HG02623 (cell line): Measurements from ENCODE around the gene XPC.

Experiments used
- ATAC-seq: cut with Tn5 transposase; IDR thresholded peaks from one replicate; pipeline ENCODE4 v1.9.1; 2021; ENCODE audit warnings: moderate library complexity; ENCODE audit not compliant: unreplicated experiment

The XPC gene

GRCh38 chr3:14137004-14137403 is 41.4 kb downstream of the XPC start:
- no peak for ATAC-seq

- ATAC-seq, result no peak
Measured at GRCh38 chr3:14135581-14135980, 42.8 kb downstream of the XPC start.

- ATAC-seq, result no peak
Measured at GRCh38 chr3:14134291-14134690, 44.1 kb downstream of the XPC start.

- no peak for ATAC-seq
Measured at GRCh38 chr3:14133876-14134275, 44.5 kb downstream of the XPC start.

- ATAC-seq, result no peak
Measured at GRCh38 chr3:14133188-14133800, 45.1 kb downstream of the XPC start.

- no peak for ATAC-seq
Measured at GRCh38 chr3:14132689-14133088, 45.7 kb downstream of the XPC start.

GRCh38 chr3:14132120-14132519 is 46.3 kb downstream of the XPC start:
- no peak for ATAC-seq

- ATAC-seq, result no peak
Measured at GRCh38 chr3:14131134-14131533, 47.3 kb downstream of the XPC start.

GRCh38 chr3:14130707-14131106 is 47.7 kb downstream of the XPC start:
- no peak for ATAC-seq

GRCh38 chr3:14130230-14130629 is 48.2 kb downstream of the XPC start:
- ATAC-seq, result no peak

GRCh38 chr3:14129296-14129695 is 49.1 kb downstream of the XPC start:
- no peak for ATAC-seq

GRCh38 chr3:14128724-14129123 is 49.7 kb downstream of the XPC start:
- no peak for ATAC-seq

GRCh38 chr3:14127516-14128161 is 50.8 kb downstream of the XPC start:
- no peak for ATAC-seq

GRCh38 chr3:14126887-14127505 is 51.4 kb downstream of the XPC start:
- ATAC-seq, result no peak

- no peak for ATAC-seq
Measured at GRCh38 chr3:14126017-14126886, 52.1 kb downstream of the XPC start.

GRCh38 chr3:14125193-14126016 is 53.0 kb downstream of the XPC start:
- ATAC-seq, result peak; percentile 20

- peak; percentile 87 for ATAC-seq
Measured at GRCh38 chr3:14124615-14125192, 53.7 kb downstream of the XPC start, which contains the start of the genes CHCHD4 and TMEM43. CHCHD4 (minus strand) TSS chr3:14124870; CDS start chr3:14124676, 194 bp downstream. TMEM43 (plus strand) TSS chr3:14125052; CDS start chr3:14125194, 142 bp downstream.

- peak; percentile 35 for ATAC-seq
Measured at GRCh38 chr3:14124223-14124614, 54.2 kb downstream of the XPC start.

GRCh38 chr3:14123308-14124222 is 54.8 kb downstream of the XPC start:
- no peak for ATAC-seq
